ENCODE measurements around the gene EML5. TPM values are rescaled to one million over a fixed set of nuclear protein-coding genes. Genes with fewer than 3 reads are reported as not detected.
"Not testable (repeated sequence)": the region's sequence is repeated elsewhere in the genome, so short reads cannot be mapped to it uniquely, and the experiment has no call there.

Gene EML5
- polyA plus RNA-seq, 2 donors: 0.31 to 0.41 TPM

DNA sequence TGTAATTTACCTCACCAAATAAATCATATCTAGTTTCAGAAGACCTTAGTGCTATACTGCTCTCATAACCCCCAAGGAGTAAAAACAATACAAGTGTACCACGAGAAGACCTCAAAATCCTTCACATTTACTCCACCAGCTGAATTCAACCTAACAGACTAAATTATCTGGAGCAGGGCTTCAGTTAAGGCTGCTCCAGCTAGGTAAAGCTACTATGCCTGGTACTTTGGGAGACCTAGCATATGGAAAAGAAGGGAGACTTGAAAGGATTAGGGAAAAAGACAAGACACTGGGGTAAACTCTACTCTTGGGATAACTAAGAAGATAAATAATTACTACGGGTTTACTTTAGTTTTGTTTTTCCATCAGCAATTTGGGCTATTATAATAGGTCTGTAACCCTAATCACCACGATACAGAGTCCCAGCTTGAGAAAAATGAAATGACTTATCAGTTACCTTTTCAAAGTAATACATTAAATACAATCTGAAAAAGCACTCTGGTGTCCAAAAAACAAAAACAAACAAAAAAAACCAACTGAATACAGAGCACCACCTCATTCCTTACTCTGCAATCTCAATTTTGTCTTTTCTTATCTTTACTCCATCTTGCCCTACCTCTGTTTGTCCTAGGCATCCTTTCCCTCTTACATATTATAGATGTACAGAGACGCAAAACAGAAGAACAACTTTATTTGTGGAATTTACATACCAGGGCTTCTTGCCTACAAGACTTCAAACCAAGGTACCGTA lies 2.1 kb downstream of the EML5 start:
- Histone ChIP-seq H3K9me3 (ENCODE audit: control insufficient read depth in 2 of 2, insufficient read depth in 1 of 2, low read depth in 1 of 2, low read length in 1 of 2) (no peaks in the 10 kb centered on the region), H3K36me3 (ENCODE audit: control insufficient read depth in 2 of 2, insufficient read depth in 2 of 2, low read length in 1 of 2) (no peaks in the 10 kb centered on the region), H3K4me3 (ENCODE audit: low read depth in 1 of 2, low read length in 2 of 2) (no peak overlapping the region), H3K4me1 (ENCODE audit: control insufficient read depth in 2 of 2, insufficient read depth in 2 of 2, low read length in 1 of 2) (no peaks in the 10 kb centered on the region), H3K27me3 (ENCODE audit: control insufficient read depth in 1 of 2, insufficient read depth in 2 of 2, low read length in 2 of 2) (no peaks in the 10 kb centered on the region), H3K27ac (ENCODE audit: low read depth in 2 of 2, low read length in 1 of 2) (no peak overlapping the region)
- 88 to 89% methylated on average over 5 of the region's 5 CpGs for WGBS, 2 donors

- H3K36me3 ChIP-seq (ENCODE audit: control insufficient read depth in 2 of 2, insufficient read depth in 2 of 2, low read length in 1 of 2); H3K4me1 ChIP-seq (ENCODE audit: control insufficient read depth in 2 of 2, insufficient read depth in 2 of 2, low read length in 1 of 2); H3K9me3 ChIP-seq (ENCODE audit: control insufficient read depth in 2 of 2, insufficient read depth in 1 of 2, low read depth in 1 of 2, low read length in 1 of 2); H3K4me3 ChIP-seq (ENCODE audit: low read depth in 1 of 2, low read length in 2 of 2); H3K27ac ChIP-seq (ENCODE audit: low read depth in 2 of 2, low read length in 1 of 2); H3K27me3 ChIP-seq (ENCODE audit: control insufficient read depth in 1 of 2, insufficient read depth in 2 of 2, low read length in 2 of 2): not testable (repeated sequence)
Measured at GRCh38 chr14:88789573-88789972, 3.2 kb downstream of the EML5 start.

DNA sequence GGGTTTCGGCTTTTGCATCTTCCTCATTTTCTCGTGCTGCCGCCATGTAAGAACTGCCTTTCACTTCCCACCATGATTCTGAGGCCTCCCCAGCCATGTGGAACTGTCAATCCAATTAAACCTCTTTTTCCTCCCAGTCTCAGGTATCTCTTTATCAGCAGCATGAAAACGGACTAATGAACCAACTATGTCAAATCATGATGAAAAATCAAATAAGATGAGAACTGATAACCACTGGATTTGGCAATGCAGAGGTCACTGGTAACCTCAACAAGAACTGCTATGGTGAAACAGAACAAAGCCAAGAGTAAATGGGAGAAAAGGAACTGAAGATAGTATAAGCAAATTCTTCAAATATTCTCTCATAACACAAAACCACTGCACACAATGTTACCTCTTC lies 6.0 kb downstream of the EML5 start:
- Histone ChIP-seq H3K27ac (ENCODE audit: low read depth in 2 of 2, low read length in 1 of 2) (no peak overlapping the region), H3K4me3 (ENCODE audit: low read depth in 1 of 2, low read length in 2 of 2) (no peak overlapping the region), H3K4me1 (ENCODE audit: control insufficient read depth in 2 of 2, insufficient read depth in 2 of 2, low read length in 1 of 2) (peaks cover 0 to 2% of the 10 kb centered on the region in 2 donors), H3K36me3 (ENCODE audit: control insufficient read depth in 2 of 2, insufficient read depth in 2 of 2, low read length in 1 of 2) (no peaks in the 10 kb centered on the region), H3K27me3 (ENCODE audit: control insufficient read depth in 1 of 2, insufficient read depth in 2 of 2, low read length in 2 of 2) (no peaks in the 10 kb centered on the region), H3K9me3 (ENCODE audit: control insufficient read depth in 2 of 2, insufficient read depth in 1 of 2, low read depth in 1 of 2, low read length in 1 of 2) (peaks cover 0 to 8% of the 10 kb centered on the region in 2 donors)
- 83 to 90% methylated on average over 4 of the region's 4 CpGs for WGBS, 2 donors

- WGBS, 2 donors: 86 to 90% methylated on average over 1 of the region's 1 CpG
- Histone ChIP-seq H3K27me3 (ENCODE audit: control insufficient read depth in 1 of 2, insufficient read depth in 2 of 2, low read length in 2 of 2) (no peaks in the 10 kb centered on the region), H3K36me3 (ENCODE audit: control insufficient read depth in 2 of 2, insufficient read depth in 2 of 2, low read length in 1 of 2) (no peaks in the 10 kb centered on the region), H3K9me3 (ENCODE audit: control insufficient read depth in 2 of 2, insufficient read depth in 1 of 2, low read depth in 1 of 2, low read length in 1 of 2) (peaks cover 0 to 8% of the 10 kb centered on the region in 2 donors), H3K27ac (ENCODE audit: low read depth in 2 of 2, low read length in 1 of 2) (no peak overlapping the region), H3K4me3 (ENCODE audit: low read depth in 1 of 2, low read length in 2 of 2) (no peak overlapping the region), H3K4me1 (ENCODE audit: control insufficient read depth in 2 of 2, insufficient read depth in 2 of 2, low read length in 1 of 2) (peaks cover 0 to 2% of the 10 kb centered on the region in 2 donors)
Measured at GRCh38 chr14:88785911-88786310, 6.8 kb downstream of the EML5 start.

DNA sequence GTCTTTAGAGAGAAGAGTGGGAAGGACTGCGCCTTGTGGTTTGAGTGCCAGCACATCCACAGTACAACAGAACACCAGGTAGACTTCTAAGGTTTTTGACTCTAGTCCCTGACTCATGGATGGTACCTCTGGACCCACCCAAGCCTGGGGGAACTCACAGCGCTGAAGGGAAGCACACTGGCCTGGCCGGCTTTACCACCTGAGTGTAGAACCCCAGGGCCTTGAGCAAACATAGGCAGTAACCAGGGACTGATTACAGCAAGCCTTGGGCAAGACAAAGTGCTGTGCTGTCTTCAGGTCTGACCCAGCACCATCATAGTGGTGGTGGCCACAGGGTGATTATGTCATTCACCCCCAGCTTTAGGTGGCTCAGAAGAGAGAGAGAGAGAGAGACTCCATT lies 17.2 kb downstream of the EML5 start:
- no peak overlapping the region for H3K27ac ChIP-seq (ENCODE audit: low read depth in 2 of 2, low read length in 1 of 2)
- 58 to 68% methylated on average over 3 of the region's 3 CpGs for WGBS, 2 donors
- no peaks in the 10 kb centered on the region for H3K36me3 ChIP-seq (ENCODE audit: control insufficient read depth in 2 of 2, insufficient read depth in 2 of 2, low read length in 1 of 2)
- H3K9me3 ChIP-seq (ENCODE audit: control insufficient read depth in 2 of 2, insufficient read depth in 1 of 2, low read depth in 1 of 2, low read length in 1 of 2): peaks cover 0 to 2% of the 10 kb centered on the region in 2 donors
- H3K27me3 ChIP-seq (ENCODE audit: control insufficient read depth in 1 of 2, insufficient read depth in 2 of 2, low read length in 2 of 2): no peaks in the 10 kb centered on the region
- no peak overlapping the region for H3K4me3 ChIP-seq (ENCODE audit: low read depth in 1 of 2, low read length in 2 of 2)
- H3K4me1 ChIP-seq (ENCODE audit: control insufficient read depth in 2 of 2, insufficient read depth in 2 of 2, low read length in 1 of 2): peaks cover 0 to 4% of the 10 kb centered on the region in 2 donors

GRCh38 chr14:88770736-88771135 lies 22.0 kb downstream of the EML5 start:
- Histone ChIP-seq H3K4me3 (ENCODE audit: low read depth in 1 of 2, low read length in 2 of 2) (no peak overlapping the region), H3K36me3 (ENCODE audit: control insufficient read depth in 2 of 2, insufficient read depth in 2 of 2, low read length in 1 of 2) (no peaks in the 10 kb centered on the region), H3K27me3 (ENCODE audit: control insufficient read depth in 1 of 2, insufficient read depth in 2 of 2, low read length in 2 of 2) (no peaks in the 10 kb centered on the region), H3K27ac (ENCODE audit: low read depth in 2 of 2, low read length in 1 of 2) (no peak overlapping the region), H3K4me1 (ENCODE audit: control insufficient read depth in 2 of 2, insufficient read depth in 2 of 2, low read length in 1 of 2) (peaks cover 0 to 4% of the 10 kb centered on the region in 2 donors), H3K9me3 (ENCODE audit: control insufficient read depth in 2 of 2, insufficient read depth in 1 of 2, low read depth in 1 of 2, low read length in 1 of 2) (peaks cover 0 to 2% of the 10 kb centered on the region in 2 donors)

- Histone ChIP-seq H3K27ac (ENCODE audit: low read depth in 2 of 2, low read length in 1 of 2) (no peak overlapping the region), H3K36me3 (ENCODE audit: control insufficient read depth in 2 of 2, insufficient read depth in 2 of 2, low read length in 1 of 2) (no peaks in the 10 kb centered on the region), H3K27me3 (ENCODE audit: control insufficient read depth in 1 of 2, insufficient read depth in 2 of 2, low read length in 2 of 2) (no peaks in the 10 kb centered on the region), H3K4me3 (ENCODE audit: low read depth in 1 of 2, low read length in 2 of 2) (no peak overlapping the region), H3K4me1 (ENCODE audit: control insufficient read depth in 2 of 2, insufficient read depth in 2 of 2, low read length in 1 of 2) (no peaks in the 10 kb centered on the region), H3K9me3 (ENCODE audit: control insufficient read depth in 2 of 2, insufficient read depth in 1 of 2, low read depth in 1 of 2, low read length in 1 of 2) (no peaks in the 10 kb centered on the region)
- 64 to 68% methylated on average over 2 of the region's 2 CpGs for WGBS, 2 donors
Measured at GRCh38 chr14:88765130-88765529, 27.6 kb downstream of the EML5 start.

DNA sequence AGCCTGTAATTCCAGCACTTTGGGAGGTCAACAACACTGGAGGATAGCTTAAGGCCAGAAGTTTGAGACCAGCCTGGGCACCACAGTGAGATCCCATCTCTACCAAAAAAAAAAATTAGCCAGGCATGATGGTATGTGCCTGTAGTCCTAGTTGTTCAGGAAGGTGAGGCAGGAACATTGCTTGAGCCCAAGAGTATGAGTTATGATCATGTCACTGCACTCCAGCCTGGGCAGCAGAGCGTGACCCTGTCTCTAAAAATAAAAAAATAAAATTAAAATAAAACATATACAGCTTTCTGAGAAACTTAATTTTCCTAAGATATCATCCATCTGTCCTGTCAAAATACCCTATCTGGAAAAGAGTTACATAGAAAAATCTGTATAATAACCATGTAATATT lies 38.9 kb downstream of the EML5 start:
- no peaks in the 10 kb centered on the region for H3K4me1 ChIP-seq (ENCODE audit: control insufficient read depth in 2 of 2, insufficient read depth in 2 of 2, low read length in 1 of 2)
- no peaks in the 10 kb centered on the region for H3K36me3 ChIP-seq (ENCODE audit: control insufficient read depth in 2 of 2, insufficient read depth in 2 of 2, low read length in 1 of 2)
- no peak overlapping the region for H3K4me3 ChIP-seq (ENCODE audit: low read depth in 1 of 2, low read length in 2 of 2)
- no peak overlapping the region for H3K27ac ChIP-seq (ENCODE audit: low read depth in 2 of 2, low read length in 1 of 2)
- WGBS, 2 donors: 86 to 100% methylated on average over 1 of the region's 1 CpG
- no peaks in the 10 kb centered on the region for H3K27me3 ChIP-seq (ENCODE audit: control insufficient read depth in 1 of 2, insufficient read depth in 2 of 2, low read length in 2 of 2)
- no peaks in the 10 kb centered on the region for H3K9me3 ChIP-seq (ENCODE audit: control insufficient read depth in 2 of 2, insufficient read depth in 1 of 2, low read depth in 1 of 2, low read length in 1 of 2)

DNA sequence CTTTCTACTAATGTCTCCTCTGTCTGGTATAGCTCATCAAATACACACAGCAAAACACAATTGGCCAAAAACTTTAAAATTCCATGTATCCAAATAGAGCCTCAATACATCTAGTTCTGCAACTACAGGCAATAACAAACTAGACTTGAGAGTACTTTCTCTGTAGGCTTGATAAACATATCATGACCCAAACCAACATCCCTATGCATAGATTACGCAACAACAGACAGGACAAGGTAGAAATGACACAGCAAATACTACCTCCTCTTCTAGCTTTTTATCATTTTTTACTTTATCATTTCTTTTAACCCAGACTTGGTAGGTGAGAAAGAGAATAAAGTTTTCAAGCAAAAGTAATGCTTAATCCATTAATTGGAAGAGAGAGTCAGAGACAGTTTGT lies 41.8 kb downstream of the EML5 start:
- WGBS, 2 donors: 100% methylated on average over 1 of the region's 1 CpG
- H3K36me3 ChIP-seq (ENCODE audit: control insufficient read depth in 2 of 2, insufficient read depth in 2 of 2, low read length in 1 of 2): no peaks in the 10 kb centered on the region
- H3K9me3 ChIP-seq (ENCODE audit: control insufficient read depth in 2 of 2, insufficient read depth in 1 of 2, low read depth in 1 of 2, low read length in 1 of 2): no peaks in the 10 kb centered on the region
- H3K4me1 ChIP-seq (ENCODE audit: control insufficient read depth in 2 of 2, insufficient read depth in 2 of 2, low read length in 1 of 2): no peaks in the 10 kb centered on the region
- H3K4me3 ChIP-seq (ENCODE audit: low read depth in 1 of 2, low read length in 2 of 2): no peak overlapping the region
- no peak overlapping the region for H3K27ac ChIP-seq (ENCODE audit: low read depth in 2 of 2, low read length in 1 of 2)
- no peaks in the 10 kb centered on the region for H3K27me3 ChIP-seq (ENCODE audit: control insufficient read depth in 1 of 2, insufficient read depth in 2 of 2, low read length in 2 of 2)

- 76 to 83% methylated on average over 1 of the region's 1 CpG for WGBS, 2 donors
- no peaks in the 10 kb centered on the region for H3K36me3 ChIP-seq (ENCODE audit: control insufficient read depth in 2 of 2, insufficient read depth in 2 of 2, low read length in 1 of 2)
Measured at GRCh38 chr14:88750413-88750812, 42.3 kb downstream of the EML5 start.

More at GRCh38 chr14:88750413-88750812, 42.3 kb downstream of the EML5 start:
- no peaks in the 10 kb centered on the region for H3K27me3 ChIP-seq (ENCODE audit: control insufficient read depth in 1 of 2, insufficient read depth in 2 of 2, low read length in 2 of 2)
- no peak overlapping the region for H3K27ac ChIP-seq (ENCODE audit: low read depth in 2 of 2, low read length in 1 of 2)
- no peaks in the 10 kb centered on the region for H3K9me3 ChIP-seq (ENCODE audit: control insufficient read depth in 2 of 2, insufficient read depth in 1 of 2, low read depth in 1 of 2, low read length in 1 of 2)
- H3K4me1 ChIP-seq (ENCODE audit: control insufficient read depth in 2 of 2, insufficient read depth in 2 of 2, low read length in 1 of 2): no peaks in the 10 kb centered on the region
- H3K4me3 ChIP-seq (ENCODE audit: low read depth in 1 of 2, low read length in 2 of 2): no peak overlapping the region
